Astrocyte (in vitro differentiated cells and primary cell): ENCODE results near the gene IRX5.

Experiments
- EZH2 ChIP-seq: IDR thresholded peaks from 2 replicates; pipeline ENCODE4 v1.6.1; 2012; ENCODE audit warnings: mild to moderate bottlenecking, low read length, inconsistent platforms; ENCODE audit not compliant: insufficient read depth
- TF ChIP-seq, protein P1 (sequence below): IDR thresholded peaks from 2 replicates; pipeline ENCODE4 v1.5.1; 2011; ENCODE audit warnings: low read depth, mild to moderate bottlenecking, inconsistent platforms, low read length, moderate library complexity; ENCODE audit not compliant: insufficient read depth

GRCh38 chr16:54937671-54938211 is 7.1 kb downstream of the IRX5 start:
- TF ChIP-seq, protein P1, sequence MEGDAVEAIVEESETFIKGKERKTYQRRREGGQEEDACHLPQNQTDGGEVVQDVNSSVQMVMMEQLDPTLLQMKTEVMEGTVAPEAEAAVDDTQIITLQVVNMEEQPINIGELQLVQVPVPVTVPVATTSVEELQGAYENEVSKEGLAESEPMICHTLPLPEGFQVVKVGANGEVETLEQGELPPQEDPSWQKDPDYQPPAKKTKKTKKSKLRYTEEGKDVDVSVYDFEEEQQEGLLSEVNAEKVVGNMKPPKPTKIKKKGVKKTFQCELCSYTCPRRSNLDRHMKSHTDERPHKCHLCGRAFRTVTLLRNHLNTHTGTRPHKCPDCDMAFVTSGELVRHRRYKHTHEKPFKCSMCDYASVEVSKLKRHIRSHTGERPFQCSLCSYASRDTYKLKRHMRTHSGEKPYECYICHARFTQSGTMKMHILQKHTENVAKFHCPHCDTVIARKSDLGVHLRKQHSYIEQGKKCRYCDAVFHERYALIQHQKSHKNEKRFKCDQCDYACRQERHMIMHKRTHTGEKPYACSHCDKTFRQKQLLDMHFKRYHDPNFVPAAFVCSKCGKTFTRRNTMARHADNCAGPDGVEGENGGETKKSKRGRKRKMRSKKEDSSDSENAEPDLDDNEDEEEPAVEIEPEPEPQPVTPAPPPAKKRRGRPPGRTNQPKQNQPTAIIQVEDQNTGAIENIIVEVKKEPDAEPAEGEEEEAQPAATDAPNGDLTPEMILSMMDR = no peak
- TF ChIP-seq EZH2 = no peak
